SIG-M5 treated with dmso at 0.1 percent for 504 hours (cell line): ENCODE measurements around the gene TTC6.

Experiments used
- DNase-seq: peaks from one replicate; lab custom pipeline; 2025; ENCODE audit not compliant: unreplicated experiment; lab: John Stamatoyannopoulos, UW

TTC6 gene

DNA sequence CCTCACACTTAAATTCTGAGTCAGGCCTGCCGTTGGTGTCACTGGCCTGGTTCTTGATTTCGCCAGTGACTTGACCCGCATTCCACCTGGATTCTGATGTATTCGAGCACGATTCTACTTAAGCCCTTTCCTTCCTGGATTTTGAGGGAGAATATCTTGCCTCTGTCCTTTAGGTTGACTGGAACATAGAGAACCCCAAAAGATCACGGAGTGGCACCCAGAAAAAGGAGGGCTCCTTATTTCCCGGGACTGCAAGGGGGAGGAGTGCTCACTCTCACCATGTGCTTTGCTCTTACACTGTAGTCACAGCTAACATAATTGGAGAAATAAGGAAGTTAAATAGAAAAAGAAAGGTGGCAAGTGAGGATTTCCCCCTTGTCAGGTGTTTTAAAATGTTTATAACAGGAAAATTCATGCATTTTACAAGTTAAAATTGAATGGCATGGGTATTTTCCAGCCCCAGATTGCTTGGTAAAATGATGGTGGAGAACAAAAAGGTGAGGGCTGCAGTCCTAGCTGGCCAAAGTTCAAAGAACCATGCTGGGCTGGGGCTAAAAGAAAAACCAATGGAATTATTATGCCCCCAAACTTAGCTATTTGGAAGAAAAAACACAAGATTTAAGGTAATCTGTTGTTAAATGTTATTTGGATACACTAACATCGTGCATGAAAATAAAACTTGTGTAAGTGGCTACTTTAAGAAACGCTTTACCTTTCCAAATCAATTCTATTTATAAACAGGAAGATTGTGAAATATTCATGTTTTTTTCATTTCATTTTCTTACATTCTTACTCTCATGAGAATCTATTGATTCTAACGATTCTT, 9.2 kb upstream of the TTC6 start:
- DNase-seq, result no peak

DNA sequence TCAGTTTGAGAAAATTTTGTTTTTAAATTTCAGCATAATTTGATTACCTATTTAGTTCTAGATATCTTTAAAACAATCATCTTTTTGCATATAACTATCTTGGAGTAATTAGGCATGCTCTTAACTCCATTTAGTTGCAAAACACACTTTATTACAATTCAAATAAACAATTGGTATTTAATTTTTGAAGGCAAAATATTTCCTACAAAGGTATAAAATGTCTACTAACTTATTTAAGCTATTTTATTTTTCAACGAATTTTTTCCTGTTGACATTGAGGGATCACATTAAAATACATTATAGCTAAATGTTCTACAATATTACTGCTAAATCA, 8.7 kb upstream of the TTC6 start:
- no peak for DNase-seq

DNA sequence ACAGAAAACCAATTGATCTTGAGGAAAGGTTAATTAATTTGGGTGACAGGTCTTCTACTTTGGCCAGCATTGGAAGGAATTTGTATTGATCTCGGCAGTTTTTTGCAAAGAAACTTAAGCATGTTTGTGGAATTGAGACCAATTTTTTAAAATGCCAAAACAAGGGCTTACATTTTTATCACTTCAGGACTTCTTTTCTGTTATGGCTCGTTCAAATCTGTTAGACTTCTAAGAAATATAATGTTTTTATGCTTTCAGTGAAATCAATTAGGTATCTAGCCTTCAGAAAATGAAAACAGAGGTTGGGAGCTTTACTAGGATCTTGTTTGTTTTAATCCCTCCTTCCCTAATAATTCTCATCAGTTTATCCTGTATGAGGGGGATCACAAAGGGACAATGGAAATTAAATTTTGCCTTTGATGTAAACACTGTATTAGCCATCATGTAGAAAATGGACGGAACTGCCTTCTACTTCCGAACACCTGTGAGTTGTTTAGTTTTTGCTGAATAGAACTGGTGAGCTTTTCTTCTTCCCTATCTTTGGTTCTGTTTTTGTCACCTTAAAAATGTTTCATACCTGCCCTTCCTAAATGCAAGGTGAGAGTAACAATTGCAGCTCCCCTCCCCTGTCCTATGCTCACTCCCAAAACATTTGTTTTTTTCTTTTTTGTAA, 8.2 kb upstream of the TTC6 start:
- no peak for DNase-seq

DNA sequence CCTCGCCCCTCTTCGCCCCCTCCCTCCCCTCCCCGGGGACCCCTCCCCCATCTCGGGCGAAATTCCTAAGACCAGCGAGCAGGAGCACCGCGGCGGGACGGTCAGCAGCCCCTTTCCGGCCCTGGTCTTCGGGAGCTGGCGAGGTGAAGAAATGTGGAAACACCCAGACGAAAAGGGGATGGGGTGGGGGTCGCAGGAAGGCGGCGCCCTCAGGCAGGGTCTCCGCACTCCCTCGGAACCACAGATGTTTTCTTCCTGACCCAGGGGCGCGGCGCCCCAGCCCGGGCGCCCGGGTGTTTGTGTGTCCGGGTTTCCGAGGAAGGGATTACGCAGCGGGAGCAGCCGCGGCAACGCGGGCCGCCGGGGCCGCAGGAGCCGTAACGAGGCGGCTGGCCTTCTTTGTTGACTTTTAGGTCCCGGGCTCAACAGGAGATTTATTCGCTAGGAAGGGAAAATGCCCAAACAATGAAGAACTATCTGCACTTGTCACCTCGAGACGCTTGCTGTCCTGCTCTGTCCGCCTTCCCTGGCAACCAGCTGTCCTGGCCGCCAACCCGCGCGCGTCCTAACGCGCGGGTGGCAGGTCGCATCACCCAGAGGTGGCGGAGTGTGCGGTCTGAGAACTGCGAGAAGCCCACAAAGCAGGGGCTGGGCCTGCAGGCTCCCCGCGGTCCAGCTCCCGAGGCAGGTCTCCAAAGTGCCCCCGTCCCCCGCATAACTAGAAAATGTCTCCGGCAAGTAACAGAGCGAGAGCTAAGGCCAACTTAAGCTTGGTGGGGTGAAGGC, 7.4 kb upstream of the TTC6 start:
- peak; percentile 32 for DNase-seq

DNA sequence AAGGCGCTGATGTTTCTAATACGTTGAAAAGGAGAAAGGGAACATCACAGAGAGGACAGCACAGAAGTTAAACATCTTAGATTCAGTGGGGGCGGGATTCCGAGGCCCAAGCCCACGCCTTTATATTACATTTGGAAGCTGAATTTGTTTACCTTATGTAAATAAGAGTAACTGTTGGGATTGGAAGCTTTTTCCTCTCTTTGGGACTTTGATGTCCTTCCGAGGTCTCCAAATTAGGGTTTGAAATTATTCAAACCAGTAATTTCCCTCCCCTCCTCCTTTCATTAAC, 6.8 kb upstream of the TTC6 start:
- DNase-seq, result no peak

DNA sequence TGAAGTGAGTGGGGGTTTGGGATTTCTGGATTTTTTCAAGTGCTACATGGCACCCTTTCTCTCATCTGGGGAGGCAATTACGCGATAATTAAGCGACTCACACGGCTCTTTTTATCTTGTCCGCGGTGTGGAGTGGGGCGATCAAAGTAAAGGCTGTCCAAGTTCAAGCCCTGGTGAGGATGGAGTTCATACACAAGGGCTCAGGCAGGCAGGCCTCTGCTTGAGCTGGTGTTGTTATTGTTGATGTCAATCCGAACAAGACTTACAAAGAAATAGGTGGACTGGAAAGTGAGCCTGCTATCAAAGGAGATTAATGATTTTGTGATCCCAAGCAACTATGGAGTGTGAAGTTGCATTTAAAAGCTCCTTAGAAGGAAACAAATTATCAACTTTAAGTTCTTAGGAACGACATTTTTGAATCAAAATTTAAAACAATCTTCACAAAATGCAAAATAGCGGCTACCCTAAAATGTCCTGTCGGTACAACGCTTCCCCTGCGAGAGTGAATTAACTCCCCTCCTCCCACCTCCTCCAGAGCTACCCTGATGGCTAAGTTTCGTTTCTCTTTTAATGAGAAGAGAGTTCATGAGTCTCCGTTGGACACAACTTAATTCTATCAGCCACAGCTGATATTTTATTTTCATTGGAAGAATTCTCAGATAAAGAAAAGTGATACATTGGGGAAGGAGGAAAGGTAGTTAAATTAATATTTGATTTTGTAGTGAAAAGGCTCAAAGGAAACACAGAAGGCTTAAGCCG, 6.3 kb upstream of the TTC6 start:
- peak; percentile 40 for DNase-seq

DNA sequence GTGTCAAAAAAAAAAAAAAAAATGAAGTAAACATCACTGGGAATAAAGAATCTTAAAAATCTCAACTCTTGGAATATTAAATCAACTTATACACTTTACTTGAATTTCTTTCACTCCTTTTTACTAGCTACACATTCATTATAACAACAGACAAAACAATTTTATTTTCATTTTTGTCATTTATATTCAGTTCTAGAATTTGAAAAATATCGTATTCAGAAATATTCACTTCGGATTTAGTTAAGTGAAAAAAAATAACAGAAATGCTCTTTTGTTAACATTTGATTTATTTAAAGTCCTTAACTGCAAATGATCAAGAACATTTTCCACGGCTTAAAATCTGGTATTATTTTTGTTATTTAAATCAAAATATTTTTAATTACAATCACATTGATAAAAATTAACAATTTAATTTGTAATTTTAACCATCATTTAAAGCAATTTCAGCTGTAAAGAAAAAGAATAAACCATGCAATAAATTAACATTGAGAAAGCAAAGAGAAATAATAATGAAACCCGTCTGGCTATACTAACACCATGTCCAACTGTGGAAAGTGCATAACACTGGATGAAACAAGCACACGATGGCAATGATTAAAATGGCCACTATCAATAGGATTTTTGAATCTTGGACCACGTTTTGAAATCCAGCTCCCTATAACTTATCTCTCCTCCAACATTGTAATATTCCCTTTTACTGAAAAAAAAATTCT, 5.6 kb upstream of the TTC6 start:
- DNase-seq, result no peak

DNA sequence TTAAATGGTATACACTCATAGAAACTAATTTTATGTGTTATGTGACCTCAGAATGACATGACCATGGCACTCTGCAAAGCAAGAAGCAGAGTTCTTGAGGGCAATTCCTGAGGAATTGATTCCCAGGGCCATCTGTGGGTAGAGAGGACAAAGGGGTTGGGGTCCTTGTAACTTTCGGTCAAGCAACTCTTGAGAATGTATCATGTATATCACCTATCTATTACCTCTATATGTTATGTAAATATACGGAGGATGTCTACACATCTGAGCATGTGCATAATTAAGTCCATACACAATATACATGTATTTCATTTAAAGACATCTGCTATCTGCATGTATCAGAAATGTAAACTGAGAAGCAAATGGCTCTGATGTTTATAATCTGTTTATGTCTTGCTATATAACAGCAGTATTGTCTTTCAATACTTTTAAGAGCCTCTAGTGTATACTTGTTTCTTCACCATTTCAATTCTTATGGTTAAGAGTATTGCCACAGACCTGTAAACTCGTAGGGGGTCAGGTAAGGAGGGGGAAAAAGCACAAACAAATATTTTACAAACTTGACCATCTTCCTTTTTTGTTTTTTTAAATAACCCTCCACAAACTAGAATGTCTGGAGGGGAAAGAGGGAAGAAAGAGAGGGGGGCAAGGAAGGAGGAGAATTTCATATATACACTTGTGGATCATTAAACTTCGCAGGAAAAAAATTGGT, 4.8 kb upstream of the TTC6 start:
- no peak for DNase-seq

DNA sequence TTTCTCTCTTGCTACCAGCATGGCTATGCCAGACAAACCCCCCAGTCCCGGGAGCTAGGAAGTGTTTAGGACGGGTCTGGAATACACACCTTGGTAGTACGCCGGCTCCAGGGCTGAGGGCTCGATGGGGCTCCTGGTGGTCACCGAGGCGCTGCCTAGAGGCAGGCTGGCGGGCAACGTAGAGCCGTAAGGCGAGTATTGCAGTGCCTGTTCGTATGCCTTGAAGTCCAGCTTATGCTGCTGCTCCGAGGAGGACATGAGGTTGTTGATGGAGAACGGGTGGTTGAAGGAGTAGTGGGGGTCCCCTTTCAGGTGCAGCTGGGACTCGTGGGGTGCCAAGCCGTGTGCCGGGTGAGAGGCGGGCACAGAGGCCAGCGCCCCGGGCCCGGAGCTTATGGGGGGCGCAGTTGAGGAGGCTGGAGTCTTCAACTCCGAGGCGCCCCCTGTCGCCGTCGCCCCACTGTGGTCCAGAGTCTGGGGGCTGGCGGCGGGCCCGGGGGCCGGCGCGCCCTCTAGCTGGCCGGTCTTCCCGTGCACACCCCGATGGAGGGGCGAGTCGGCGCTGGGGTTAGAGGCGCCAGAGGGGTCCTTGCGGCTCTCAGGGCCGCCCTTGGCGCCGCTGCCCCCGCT, 4.0 kb upstream of the TTC6 start:
- no peak for DNase-seq

DNA sequence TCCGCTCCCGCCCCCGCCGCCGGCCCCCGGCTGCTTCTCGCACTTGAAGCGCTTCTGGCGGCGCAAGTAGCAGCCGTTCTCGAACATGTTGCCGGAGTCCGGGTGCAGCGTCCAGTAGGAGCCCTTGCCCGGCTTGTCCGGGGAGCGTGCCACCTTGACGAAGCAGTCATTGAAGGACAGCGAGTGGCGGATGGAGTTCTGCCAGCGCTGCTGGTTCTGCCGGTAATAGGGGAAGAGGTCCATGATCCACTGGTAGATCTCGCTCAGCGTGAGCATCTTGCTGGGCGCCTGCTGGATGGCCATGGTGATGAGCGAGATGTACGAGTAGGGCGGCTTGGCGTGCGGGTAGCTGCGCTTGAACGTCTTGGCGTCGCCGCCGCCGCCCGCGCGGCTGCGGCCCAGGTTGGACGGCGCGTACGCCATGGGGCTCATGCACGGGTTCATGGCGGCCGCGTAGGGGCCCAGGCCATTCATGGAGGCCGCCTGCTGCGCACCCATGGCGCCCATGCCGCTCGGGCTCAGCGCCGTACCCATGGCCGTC, 3.4 kb upstream of the TTC6 start:
- DNase-seq, result no peak

DNA sequence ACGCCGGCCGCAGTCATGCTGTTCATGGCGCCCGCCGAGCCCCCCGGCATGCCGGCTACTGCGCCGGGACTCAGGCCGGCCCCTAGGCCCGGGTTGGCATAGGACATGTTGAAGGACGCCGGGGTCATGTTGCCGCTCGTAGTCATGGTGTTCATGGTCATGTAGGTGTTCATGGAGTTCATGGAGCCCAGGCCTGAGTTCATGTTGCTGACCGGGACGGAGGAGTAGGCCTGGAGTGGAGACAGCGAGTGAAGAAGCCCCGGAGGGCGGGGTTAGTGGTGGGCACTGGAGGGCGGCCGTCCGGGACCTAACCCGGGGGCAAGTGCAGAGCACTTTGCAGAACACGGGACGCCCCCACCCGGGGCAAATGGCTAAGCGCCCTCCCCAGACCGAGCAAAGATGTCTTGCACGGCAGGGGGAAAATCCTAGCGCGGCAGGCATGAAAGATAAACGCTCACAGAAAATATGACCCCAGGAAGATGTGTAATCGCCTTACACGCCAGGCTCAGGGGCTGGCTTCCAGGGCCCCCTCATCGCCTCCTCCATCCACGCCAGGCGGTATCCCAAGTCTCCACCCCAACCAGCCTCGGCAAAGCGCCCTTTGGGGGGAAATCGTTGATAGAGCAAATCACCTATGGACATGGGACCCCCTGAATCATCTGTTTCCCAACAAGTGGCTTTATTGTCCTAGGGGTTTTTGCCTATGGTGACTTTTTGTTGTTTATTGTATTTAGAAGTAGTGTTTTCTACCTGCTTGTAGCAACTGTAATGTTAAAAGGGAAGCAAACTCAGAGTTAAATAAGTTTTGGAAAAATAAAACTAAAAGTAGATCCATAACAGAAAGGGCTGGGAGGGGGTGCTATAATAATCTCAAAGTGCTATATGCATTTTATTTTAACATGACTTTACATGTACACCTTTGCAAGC, 2.7 kb upstream of the TTC6 start:
- DNase-seq, result no peak

DNA sequence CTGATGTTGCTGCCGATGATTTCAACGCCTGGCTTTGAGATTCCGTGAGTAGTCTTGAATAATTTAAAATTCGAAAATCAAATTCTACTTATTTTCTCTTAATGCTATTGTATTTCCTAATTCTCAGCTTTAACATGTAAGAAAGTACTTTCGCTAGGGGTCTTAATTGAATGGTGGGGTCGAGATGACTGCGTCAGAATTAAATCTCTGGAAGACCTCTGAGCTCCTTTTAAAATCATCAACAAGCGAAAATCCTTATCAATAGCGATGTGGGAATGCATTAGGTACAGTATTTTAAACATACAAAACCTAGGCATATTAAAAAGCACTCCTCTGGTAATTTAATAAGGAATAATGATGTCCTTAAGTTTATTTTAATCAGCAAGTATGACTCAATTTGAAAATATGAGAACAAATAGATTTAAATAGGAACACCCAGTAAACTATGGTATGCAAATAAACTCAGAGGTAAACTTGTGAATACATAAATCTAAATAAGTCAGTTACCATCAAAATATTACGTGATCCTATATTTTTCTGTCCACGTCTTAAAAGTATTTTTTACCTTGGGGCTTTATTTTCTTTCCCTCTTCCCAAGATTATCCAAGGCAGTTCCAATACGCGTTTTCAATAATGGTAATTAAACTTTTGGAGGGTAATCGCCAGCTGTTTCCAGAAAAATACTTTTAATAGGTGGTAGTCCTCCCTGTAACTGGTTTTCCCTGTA, 1.8 kb upstream of the TTC6 start:
- DNase-seq, result no peak

DNA sequence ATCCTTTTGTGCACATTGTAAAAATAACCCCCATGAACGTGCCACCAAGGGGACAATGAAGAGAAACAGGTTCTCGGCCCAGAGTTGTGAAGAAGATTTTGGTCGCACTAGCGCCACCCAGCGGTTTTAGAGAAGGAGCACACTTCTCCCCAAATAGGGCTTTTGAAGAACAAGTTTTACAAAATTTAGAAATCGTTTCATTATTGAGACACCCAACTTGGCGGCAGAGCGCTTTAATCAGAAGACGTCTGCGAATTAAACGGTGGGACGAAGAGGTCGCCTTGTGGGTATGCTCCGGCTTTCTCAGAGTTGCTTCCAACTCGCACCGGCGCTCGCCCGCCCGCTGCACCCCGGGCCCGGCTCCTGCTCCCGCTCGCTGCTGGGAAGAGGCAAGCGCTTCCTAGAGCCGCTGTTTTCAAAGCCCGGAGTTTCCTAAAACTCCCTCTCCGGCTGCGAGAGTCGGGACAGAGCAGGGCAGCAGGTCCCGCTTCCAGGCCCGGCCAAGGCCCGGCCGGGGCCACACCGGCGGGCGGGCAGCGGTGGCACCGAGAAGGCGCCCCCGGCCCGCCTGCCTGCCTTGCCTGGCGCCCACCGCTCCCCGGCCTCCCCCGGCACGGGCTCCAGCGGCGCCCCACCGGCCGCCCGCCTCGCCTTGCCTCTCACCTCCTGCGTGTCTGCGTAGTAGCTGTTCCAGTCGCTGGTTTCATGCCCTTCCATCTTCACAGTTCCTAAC, 1.0 kb upstream of the TTC6 start:
- DNase-seq, result peak; percentile 94

DNA sequence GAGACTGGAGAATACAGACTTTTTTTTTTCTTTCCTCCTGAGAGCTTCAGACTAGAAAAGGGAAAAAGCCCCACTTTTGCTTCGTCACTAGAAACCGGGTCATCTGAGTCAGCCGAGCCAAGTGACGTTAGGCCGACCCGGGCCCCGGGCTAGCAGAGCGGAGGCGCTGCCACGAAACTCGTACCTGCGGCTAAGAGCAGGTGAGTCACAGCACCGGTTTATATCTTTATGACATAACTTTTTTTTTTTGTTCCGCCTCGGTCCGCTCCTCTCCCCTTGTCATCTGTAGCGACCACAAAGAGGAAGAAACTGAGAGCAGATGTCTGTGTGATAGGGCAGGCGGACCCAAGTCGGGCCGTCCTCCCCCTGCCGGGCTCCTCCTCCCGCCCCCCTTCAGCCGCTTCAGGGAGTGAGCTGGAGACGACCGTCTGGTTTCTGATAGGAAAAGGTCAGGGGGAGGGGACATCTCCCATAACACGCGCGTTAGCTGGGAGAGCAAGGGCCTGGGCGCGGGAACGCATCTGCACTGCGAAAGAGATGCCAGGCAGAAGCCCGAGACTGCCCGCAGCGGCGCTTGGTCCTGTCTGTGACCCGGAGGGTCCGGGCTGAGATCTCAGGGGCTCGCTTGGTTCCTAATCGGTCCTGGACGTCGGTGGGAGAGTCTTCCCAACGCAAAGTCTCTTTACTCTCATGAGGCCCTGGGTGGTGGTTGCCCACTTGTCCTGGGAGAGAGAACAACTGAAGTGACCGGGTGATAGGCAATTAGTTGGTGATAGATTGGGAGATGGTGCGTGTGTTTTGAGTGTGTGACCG, 586 bp downstream of the TTC6 start:
- peak; percentile 97 for DNase-seq

DNA sequence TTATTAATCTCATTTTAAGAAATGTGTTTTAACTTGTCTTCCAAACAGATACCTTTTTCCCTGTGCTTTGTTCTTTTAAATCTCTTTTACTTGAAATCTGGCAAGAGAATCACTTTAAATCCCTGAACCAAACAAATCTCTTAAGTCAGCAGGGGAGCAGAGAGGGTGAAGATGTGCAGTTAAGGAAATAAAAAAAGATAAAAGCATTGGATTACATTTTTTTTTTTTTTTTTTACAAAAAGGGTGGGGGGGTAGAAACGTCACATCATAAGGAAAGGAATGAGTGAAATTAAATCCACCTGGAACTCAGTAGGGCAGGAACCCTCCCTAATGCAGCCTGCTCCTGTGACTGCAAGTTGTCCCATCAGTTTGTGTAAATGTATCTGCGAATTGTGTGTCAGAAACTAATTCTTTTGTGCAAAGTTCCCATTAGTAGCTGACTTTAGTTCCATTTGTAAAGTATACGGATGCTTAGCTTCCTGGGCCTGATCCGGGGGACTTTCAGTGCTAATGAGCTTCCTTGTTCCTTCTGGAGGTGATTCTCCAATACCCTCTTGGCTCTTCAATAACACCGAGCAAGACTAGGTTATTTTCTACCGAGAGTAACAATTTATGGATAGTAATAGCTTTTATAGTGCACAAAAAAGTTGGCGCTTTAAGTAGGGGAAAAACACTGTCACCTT, 1.5 kb downstream of the TTC6 start:
- DNase-seq, result no peak

DNA sequence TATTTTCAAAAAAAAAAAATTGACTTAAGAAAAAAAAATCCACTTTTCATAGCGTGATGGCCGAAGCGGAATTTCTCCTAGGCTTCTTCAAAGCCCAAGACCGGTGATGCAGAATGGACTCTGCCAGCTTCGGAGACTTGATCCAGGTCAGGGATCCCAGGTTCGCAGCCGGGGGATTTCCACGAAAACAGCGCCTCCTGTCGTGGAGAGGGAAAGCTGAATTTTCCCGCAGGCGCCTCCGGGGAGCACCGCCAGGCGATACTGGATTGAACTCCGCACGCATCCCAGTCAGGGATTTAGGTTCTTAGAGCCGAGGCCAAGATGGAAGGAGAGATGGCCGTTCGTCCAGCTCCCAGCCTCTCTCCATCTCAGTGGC, 2.1 kb downstream of the TTC6 start:
- DNase-seq, result no peak
